ENCODE measurements around the gene SULT1C2.

Gene SULT1C2

GRCh38 chr2:108314586-108315296 is 26.0 kb downstream of the SULT1C2 start:
- no peak for TF ChIP-seq CTCF (IDR thresholded peaks at IDR 0.05)
- H3K36me3 Mint-ChIP-seq (ENCODE audit: low read depth) = peaks cover 24% of the 10 kb centered on the region
- no peak for DNase-seq
- peaks cover 74% of the 10 kb centered on the region for H3K4me1 Mint-ChIP-seq
- H3K9me3 Mint-ChIP-seq = peaks cover 39% of the 10 kb centered on the region
- peak overlapping the region; percentile 99 for H3K27ac Mint-ChIP-seq
- H3K27me3 Mint-ChIP-seq (ENCODE audit: low read depth, poor library complexity) = no peaks in the 10 kb centered on the region
- peak overlapping the region; percentile 64 for H3K4me3 Mint-ChIP-seq

GRCh38 chr2:108315444-108315934 is 26.8 kb downstream of the SULT1C2 start:
- Mint-ChIP-seq H3K36me3 (ENCODE audit: low read depth) (peaks cover 21% of the 10 kb centered on the region), H3K27ac (peak overlapping the region; percentile 99), H3K27me3 (ENCODE audit: low read depth, poor library complexity) (no peaks in the 10 kb centered on the region), H3K4me3 (peak overlapping the region; percentile 64), H3K4me1 (peaks cover 74% of the 10 kb centered on the region), H3K9me3 (peaks cover 35% of the 10 kb centered on the region)
- no peak for TF ChIP-seq CTCF (IDR thresholded peaks at IDR 0.05)
- DNase-seq = no peak

- Mint-ChIP-seq H3K27ac (peak overlapping the region; percentile 99), H3K4me1 (peaks cover 74% of the 10 kb centered on the region), H3K36me3 (ENCODE audit: low read depth) (peaks cover 15% of the 10 kb centered on the region), H3K4me3 (peak overlapping the region; percentile 26), H3K9me3 (peaks cover 29% of the 10 kb centered on the region), H3K27me3 (ENCODE audit: low read depth, poor library complexity) (no peaks in the 10 kb centered on the region)
- peak; percentile 15 for DNase-seq
- TF ChIP-seq CTCF (IDR thresholded peaks at IDR 0.05) = no peak
These were observed 27.3 kb downstream of the SULT1C2 start for GRCh38 chr2:108316033-108316432.

- Mint-ChIP-seq H3K4me3 (peak overlapping the region; percentile 31), H3K9me3 (peaks cover 23% of the 10 kb centered on the region), H3K36me3 (ENCODE audit: low read depth) (peaks cover 12% of the 10 kb centered on the region), H3K27ac (peak overlapping the region; percentile 99), H3K4me1 (peaks cover 74% of the 10 kb centered on the region), H3K27me3 (ENCODE audit: low read depth, poor library complexity) (no peaks in the 10 kb centered on the region)
- DNase-seq = peak; percentile 45
- no peak for TF ChIP-seq CTCF (IDR thresholded peaks at IDR 0.05)
These were observed 28.0 kb downstream of the SULT1C2 start for GRCh38 chr2:108316461-108317258.

GRCh38 chr2:108320326-108320922 is 31.7 kb downstream of the SULT1C2 start:
- Mint-ChIP-seq H3K27ac (no peak overlapping the region), H3K36me3 (ENCODE audit: low read depth) (peaks cover 5% of the 10 kb centered on the region), H3K9me3 (peaks cover 16% of the 10 kb centered on the region), H3K4me1 (peaks cover 40% of the 10 kb centered on the region), H3K4me3 (no peak overlapping the region), H3K27me3 (ENCODE audit: low read depth, poor library complexity) (no peaks in the 10 kb centered on the region)
- TF ChIP-seq CTCF (IDR thresholded peaks at IDR 0.05) = no peak
- no peak for DNase-seq

Measured in nephron progenitor cell (in vitro differentiated cells).